ENCODE measurements around the gene ZYG11A.
"Not testable (repeated sequence)": the region's sequence is repeated elsewhere in the genome, so short reads cannot be mapped to it uniquely, and the experiment has no call there.

Gene ZYG11A

GRCh38 chr1:52825868-52826267 lies 16.7 kb upstream of the ZYG11A start:
- Histone ChIP-seq H3K79me2 (ENCODE audit: insufficient read depth, low read length) (no peaks in the 10 kb centered on the region), H3K27me3 (ENCODE audit: insufficient read depth, low read length) (no peaks in the 10 kb centered on the region), H3K4me1 (ENCODE audit: insufficient read depth, low read length, severe bottlenecking) (no peaks in the 10 kb centered on the region), H3K9me3 (ENCODE audit: low read length) (no peaks in the 10 kb centered on the region), H3F3A (ENCODE audit: insufficient read depth, low read length) (no peaks in the 10 kb centered on the region), H3K27ac (ENCODE audit: low read depth, low read length, poor library complexity, severe bottlenecking) (no peak overlapping the region), H2AFZ (ENCODE audit: low read length) (no peak overlapping the region), H3K9ac (ENCODE audit: low read length) (no peak overlapping the region), H3K4me3 (ENCODE audit: low read depth, low read length, poor library complexity, severe bottlenecking) (no peak overlapping the region), H4K20me1 (ENCODE audit: insufficient read depth, low read length) (no peaks in the 10 kb centered on the region), H3K4me2 (ENCODE audit: low read length) (no peak overlapping the region), H3K36me3 (ENCODE audit: insufficient read depth, low read length) (peaks cover 6% of the 10 kb centered on the region; the same call in 1 of the 2 replicates), H3K9me2 (ENCODE audit: low read depth, low read length) (no peaks in the 10 kb centered on the region)
- TF ChIP-seq CTCF (IDR thresholded peaks at IDR 0.05; ENCODE audit: low read length) (peak; percentile 48), EZH2 (IDR thresholded peaks at IDR 0.05; ENCODE audit: borderline replicate concordance, low read length) (no peak)

GRCh38 chr1:52834798-52835197 lies 7.8 kb upstream of the ZYG11A start:
- no peaks in the 10 kb centered on the region for H3F3A ChIP-seq (ENCODE audit: insufficient read depth, low read length)
- H3K4me3 ChIP-seq (ENCODE audit: low read depth, low read length, poor library complexity, severe bottlenecking), result no peak overlapping the region
- no peaks in the 10 kb centered on the region for H4K20me1 ChIP-seq (ENCODE audit: insufficient read depth, low read length)
- H3K27me3 ChIP-seq (ENCODE audit: insufficient read depth, low read length), result no peaks in the 10 kb centered on the region; the same call in 1 of the 2 replicates
- TF ChIP-seq EZH2 (IDR thresholded peaks at IDR 0.05; ENCODE audit: borderline replicate concordance, low read length), result no peak
- no peak overlapping the region for H2AFZ ChIP-seq (ENCODE audit: low read length)
- H3K4me2 ChIP-seq (ENCODE audit: low read length), result no peak overlapping the region
- no peaks in the 10 kb centered on the region for H3K79me2 ChIP-seq (ENCODE audit: insufficient read depth, low read length)
- no peak overlapping the region for H3K27ac ChIP-seq (ENCODE audit: low read depth, low read length, poor library complexity, severe bottlenecking)
- H3K36me3 ChIP-seq (ENCODE audit: insufficient read depth, low read length), result no peaks in the 10 kb centered on the region
- no peak overlapping the region for H3K9ac ChIP-seq (ENCODE audit: low read length)
- no peaks in the 10 kb centered on the region for H3K4me1 ChIP-seq (ENCODE audit: insufficient read depth, low read length, severe bottlenecking)
- H3K9me2 ChIP-seq (ENCODE audit: low read depth, low read length), result no peaks in the 10 kb centered on the region
- H3K9me3 ChIP-seq (ENCODE audit: low read length), result no peaks in the 10 kb centered on the region

- H3K27me3 ChIP-seq (ENCODE audit: insufficient read depth, low read length), result no peaks in the 10 kb centered on the region; the same call in 1 of the 2 replicates
- H3K36me3 ChIP-seq (ENCODE audit: insufficient read depth, low read length), result no peaks in the 10 kb centered on the region
- TF ChIP-seq EZH2 (IDR thresholded peaks at IDR 0.05; ENCODE audit: borderline replicate concordance, low read length) (no peak), CTCF (IDR thresholded peaks at IDR 0.05; ENCODE audit: low read length) (no peak)
- no peak overlapping the region for H3K4me2 ChIP-seq (ENCODE audit: low read length)
- no peaks in the 10 kb centered on the region for H3K9me3 ChIP-seq (ENCODE audit: low read length)
- H2AFZ ChIP-seq (ENCODE audit: low read length), result no peak overlapping the region
- no peaks in the 10 kb centered on the region for H3K4me1 ChIP-seq (ENCODE audit: insufficient read depth, low read length, severe bottlenecking)
- H3K27ac ChIP-seq (ENCODE audit: low read depth, low read length, poor library complexity, severe bottlenecking), result no peak overlapping the region
- no peak overlapping the region for H3K9ac ChIP-seq (ENCODE audit: low read length)
- no peaks in the 10 kb centered on the region for H3K9me2 ChIP-seq (ENCODE audit: low read depth, low read length)
- no peaks in the 10 kb centered on the region for H3K79me2 ChIP-seq (ENCODE audit: insufficient read depth, low read length)
- H3K4me3 ChIP-seq (ENCODE audit: low read depth, low read length, poor library complexity, severe bottlenecking), result no peak overlapping the region
- H4K20me1 ChIP-seq (ENCODE audit: insufficient read depth, low read length), result no peaks in the 10 kb centered on the region
- H3F3A ChIP-seq (ENCODE audit: insufficient read depth, low read length), result no peaks in the 10 kb centered on the region
These were observed 6.5 kb upstream of the ZYG11A start for GRCh38 chr1:52836035-52836434.

GRCh38 chr1:52839175-52839574 lies 3.4 kb upstream of the ZYG11A start:
- H3K4me2 ChIP-seq (ENCODE audit: low read length); H3K36me3 ChIP-seq (ENCODE audit: insufficient read depth, low read length); H3K9me3 ChIP-seq (ENCODE audit: low read length); H3F3A ChIP-seq (ENCODE audit: insufficient read depth, low read length); H4K20me1 ChIP-seq (ENCODE audit: insufficient read depth, low read length); H3K4me3 ChIP-seq (ENCODE audit: low read depth, low read length, poor library complexity, severe bottlenecking); H2AFZ ChIP-seq (ENCODE audit: low read length); H3K27me3 ChIP-seq (ENCODE audit: insufficient read depth, low read length); H3K27ac ChIP-seq (ENCODE audit: low read depth, low read length, poor library complexity, severe bottlenecking); H3K79me2 ChIP-seq (ENCODE audit: insufficient read depth, low read length); H3K9me2 ChIP-seq (ENCODE audit: low read depth, low read length); H3K9ac ChIP-seq (ENCODE audit: low read length); H3K4me1 ChIP-seq (ENCODE audit: insufficient read depth, low read length, severe bottlenecking): not testable (repeated sequence)

GRCh38 chr1:52845119-52845518 lies 2.6 kb downstream of the ZYG11A start:
- H3K9ac ChIP-seq (ENCODE audit: low read length), result peak overlapping the region; percentile 13
- not testable (repeated sequence) for H2AFZ ChIP-seq (ENCODE audit: low read length); H3K9me3 ChIP-seq (ENCODE audit: low read length); H4K20me1 ChIP-seq (ENCODE audit: insufficient read depth, low read length); H3K9me2 ChIP-seq (ENCODE audit: low read depth, low read length); H3K27me3 ChIP-seq (ENCODE audit: insufficient read depth, low read length); H3K36me3 ChIP-seq (ENCODE audit: insufficient read depth, low read length); H3K27ac ChIP-seq (ENCODE audit: low read depth, low read length, poor library complexity, severe bottlenecking); H3F3A ChIP-seq (ENCODE audit: insufficient read depth, low read length)
- H3K4me3 ChIP-seq (ENCODE audit: low read depth, low read length, poor library complexity, severe bottlenecking), result peak overlapping the region; percentile 21
- peaks cover 47% of the 10 kb centered on the region for H3K79me2 ChIP-seq (ENCODE audit: insufficient read depth, low read length)
- H3K4me1 ChIP-seq (ENCODE audit: insufficient read depth, low read length, severe bottlenecking), result peaks cover 16% of the 10 kb centered on the region
- H3K4me2 ChIP-seq (ENCODE audit: low read length), result peak overlapping the region; percentile 83
